SK-N-SH treated with all-trans-retinoic acid at 6 μM for 48 hours (cell line): Measurements from ENCODE around the gene ALDH1L2.

Experiments
- ZNF8 ChIP-seq: fragments of 450-650 bp; formaldehyde crosslinking; IDR thresholded peaks from 2 replicates; pipeline ENCODE4 v1.5.0; 2020; ENCODE audit warnings: mild to moderate bottlenecking, moderate library complexity
- TF ChIP-seq, protein P1 (sequence below): fragments of 250-450 bp; sonication (Bioruptor Pico); IDR thresholded peaks from 2 replicates; pipeline ENCODE4 v1.8.0; 2021; ENCODE audit warnings: low read depth, mild to moderate bottlenecking, moderate library complexity, borderline replicate concordance
- TF ChIP-seq, protein P2 (sequence below): fragments of 250-450 bp; sonication (Bioruptor Pico); IDR thresholded peaks from 2 replicates; pipeline ENCODE4 v1.5.1; 2020; ENCODE audit warnings: low read depth, mild to moderate bottlenecking, moderate library complexity

GRCh38 chr12:105018012-105018411 is 66.2 kb downstream of the ALDH1L2 start:
- TF ChIP-seq, protein P1, sequence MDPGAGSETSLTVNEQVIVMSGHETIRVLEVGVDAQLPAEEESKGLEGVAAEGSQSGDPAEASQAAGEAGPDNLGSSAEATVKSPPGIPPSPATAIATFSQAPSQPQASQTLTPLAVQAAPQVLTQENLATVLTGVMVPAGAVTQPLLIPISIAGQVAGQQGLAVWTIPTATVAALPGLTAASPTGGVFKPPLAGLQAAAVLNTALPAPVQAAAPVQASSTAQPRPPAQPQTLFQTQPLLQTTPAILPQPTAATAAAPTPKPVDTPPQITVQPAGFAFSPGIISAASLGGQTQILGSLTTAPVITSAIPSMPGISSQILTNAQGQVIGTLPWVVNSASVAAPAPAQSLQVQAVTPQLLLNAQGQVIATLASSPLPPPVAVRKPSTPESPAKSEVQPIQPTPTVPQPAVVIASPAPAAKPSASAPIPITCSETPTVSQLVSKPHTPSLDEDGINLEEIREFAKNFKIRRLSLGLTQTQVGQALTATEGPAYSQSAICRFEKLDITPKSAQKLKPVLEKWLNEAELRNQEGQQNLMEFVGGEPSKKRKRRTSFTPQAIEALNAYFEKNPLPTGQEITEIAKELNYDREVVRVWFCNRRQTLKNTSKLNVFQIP = no peak
- TF ChIP-seq ZNF8 (CRISPR knock-in tag) = no peak
- TF ChIP-seq, protein P2, sequence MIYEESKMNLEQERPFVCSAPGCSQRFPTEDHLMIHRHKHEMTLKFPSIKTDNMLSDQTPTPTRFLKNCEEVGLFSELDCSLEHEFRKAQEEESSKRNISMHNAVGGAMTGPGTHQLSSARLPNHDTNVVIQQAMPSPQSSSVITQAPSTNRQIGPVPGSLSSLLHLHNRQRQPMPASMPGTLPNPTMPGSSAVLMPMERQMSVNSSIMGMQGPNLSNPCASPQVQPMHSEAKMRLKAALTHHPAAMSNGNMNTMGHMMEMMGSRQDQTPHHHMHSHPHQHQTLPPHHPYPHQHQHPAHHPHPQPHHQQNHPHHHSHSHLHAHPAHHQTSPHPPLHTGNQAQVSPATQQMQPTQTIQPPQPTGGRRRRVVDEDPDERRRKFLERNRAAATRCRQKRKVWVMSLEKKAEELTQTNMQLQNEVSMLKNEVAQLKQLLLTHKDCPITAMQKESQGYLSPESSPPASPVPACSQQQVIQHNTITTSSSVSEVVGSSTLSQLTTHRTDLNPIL (CRISPR knock-in tag) = no peak
